ENCODE results near the gene SHROOM1. TPM values are rescaled to one million over a fixed set of nuclear protein-coding genes. Genes with fewer than 3 reads are reported as not detected.

The SHROOM1 gene
- total RNA-seq, 2 experiments from 2014 or later = 0.60 to 2.4 TPM

DNA sequence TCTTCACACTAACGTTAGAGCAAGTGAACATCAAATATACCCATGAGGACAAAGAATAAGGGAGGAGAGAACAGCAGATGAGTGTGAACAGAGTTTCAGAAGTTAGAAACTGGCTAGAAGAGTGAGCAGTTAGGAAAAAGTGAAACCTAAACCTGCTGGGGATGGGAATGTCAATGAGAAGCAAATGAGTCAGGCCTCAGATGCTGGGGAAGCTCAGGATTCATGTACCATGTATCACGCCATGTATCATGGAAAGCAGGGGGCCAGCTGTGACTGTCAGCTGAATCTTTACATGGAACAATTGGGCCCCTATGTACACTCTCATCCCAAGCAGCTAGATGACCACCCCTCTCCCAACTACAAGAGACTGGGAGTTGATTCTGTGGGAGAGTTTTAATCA, 19.6 kb upstream of the SHROOM1 start:
- ChIA-PET POLR2A (interaction anchor here (1.2 kb wide), 1 partner anchor 10 kb away, joined by 3 read pairs; no protein-coding TSS in a partner anchor), CTCF (ENCODE audit: unreplicated experiment) (no interaction called here)
- H3K4me1 ChIP-seq (ENCODE audit: insufficient read depth, low read length, poor library complexity, severe bottlenecking) = no peaks in the 10 kb centered on the region
- no peak overlapping the region for H2AFZ ChIP-seq (ENCODE audit: low read length)
- BruUV-seq (replicated peaks) = no TSS peak
- no peaks in the 10 kb centered on the region for H3K9me3 ChIP-seq (ENCODE audit: low read length)
- no peak overlapping the region for H3K4me3 ChIP-seq (ENCODE audit: low read depth, low read length, poor library complexity, severe bottlenecking)
- TF ChIP-seq, protein P1, sequence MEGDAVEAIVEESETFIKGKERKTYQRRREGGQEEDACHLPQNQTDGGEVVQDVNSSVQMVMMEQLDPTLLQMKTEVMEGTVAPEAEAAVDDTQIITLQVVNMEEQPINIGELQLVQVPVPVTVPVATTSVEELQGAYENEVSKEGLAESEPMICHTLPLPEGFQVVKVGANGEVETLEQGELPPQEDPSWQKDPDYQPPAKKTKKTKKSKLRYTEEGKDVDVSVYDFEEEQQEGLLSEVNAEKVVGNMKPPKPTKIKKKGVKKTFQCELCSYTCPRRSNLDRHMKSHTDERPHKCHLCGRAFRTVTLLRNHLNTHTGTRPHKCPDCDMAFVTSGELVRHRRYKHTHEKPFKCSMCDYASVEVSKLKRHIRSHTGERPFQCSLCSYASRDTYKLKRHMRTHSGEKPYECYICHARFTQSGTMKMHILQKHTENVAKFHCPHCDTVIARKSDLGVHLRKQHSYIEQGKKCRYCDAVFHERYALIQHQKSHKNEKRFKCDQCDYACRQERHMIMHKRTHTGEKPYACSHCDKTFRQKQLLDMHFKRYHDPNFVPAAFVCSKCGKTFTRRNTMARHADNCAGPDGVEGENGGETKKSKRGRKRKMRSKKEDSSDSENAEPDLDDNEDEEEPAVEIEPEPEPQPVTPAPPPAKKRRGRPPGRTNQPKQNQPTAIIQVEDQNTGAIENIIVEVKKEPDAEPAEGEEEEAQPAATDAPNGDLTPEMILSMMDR (conservative IDR thresholded peaks at IDR 0.05; ENCODE audit: low read length) = no peak
- TF ChIP-seq EZH2phosphoT487 (IDR thresholded peaks at IDR 0.05; ENCODE audit: borderline replicate concordance, low read depth, low read length) = no peak
- intact Hi-C loops (cut with micrococcal nuclease; ENCODE audit: unreplicated experiment) = no loop called here
- H3K4me2 ChIP-seq (ENCODE audit: low read length) = no peak overlapping the region
- no peaks in the 10 kb centered on the region for H4K20me1 ChIP-seq (ENCODE audit: insufficient read depth, low read length)
- H3K36me3 ChIP-seq (ENCODE audit: insufficient read depth, low read length) = no peaks in the 10 kb centered on the region
- H3K79me2 ChIP-seq (ENCODE audit: insufficient read depth, low read depth, low read length) = no peaks in the 10 kb centered on the region
- no peak for DNase-seq (ENCODE audit: low spot score)
- no peak overlapping the region for H3K27ac ChIP-seq (ENCODE audit: low read depth, low read length, poor library complexity, severe bottlenecking)
- H3K9me2 ChIP-seq (ENCODE audit: insufficient read depth, low read length) = no peaks in the 10 kb centered on the region

DNA sequence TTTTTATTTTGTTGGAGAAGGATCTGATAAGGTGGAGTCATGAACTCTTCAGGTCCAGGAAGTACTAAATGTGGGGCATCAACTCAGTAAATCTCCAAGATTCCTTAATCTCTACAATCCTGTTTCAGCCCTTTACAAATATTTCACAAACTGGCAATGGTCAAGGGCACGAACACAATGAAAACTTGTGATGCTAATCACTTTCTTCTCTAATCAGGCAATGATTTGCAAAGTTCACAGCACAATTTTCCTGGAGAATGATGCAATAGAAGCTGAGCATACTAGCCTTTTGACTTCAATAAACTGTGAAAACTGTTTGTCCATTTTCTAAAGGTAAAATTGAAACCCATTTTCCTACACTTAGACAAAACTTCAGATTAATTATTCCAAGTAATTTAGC, 18.9 kb upstream of the SHROOM1 start:
- no TSS peak for BruUV-seq (replicated peaks)
- H3K4me3 ChIP-seq (ENCODE audit: low read depth, low read length, poor library complexity, severe bottlenecking) = no peak overlapping the region
- H3K9me3 ChIP-seq (ENCODE audit: low read length) = no peaks in the 10 kb centered on the region
- ChIA-PET POLR2A (interaction anchor here (0.8 to 1.1 kb wide), 4 partner anchors 9 to 50 kb away, joined by 3 to 5 read pairs (median 4); no protein-coding TSS in a partner anchor), CTCF (ENCODE audit: unreplicated experiment) (no interaction called here)
- H3K4me1 ChIP-seq (ENCODE audit: insufficient read depth, low read length, poor library complexity, severe bottlenecking) = no peaks in the 10 kb centered on the region
- no peak overlapping the region for H3K27ac ChIP-seq (ENCODE audit: low read depth, low read length, poor library complexity, severe bottlenecking)
- no peaks in the 10 kb centered on the region for H4K20me1 ChIP-seq (ENCODE audit: insufficient read depth, low read length)
- TF ChIP-seq, protein P1 (conservative IDR thresholded peaks at IDR 0.05; ENCODE audit: low read length) = no peak
- TF ChIP-seq EZH2phosphoT487 (IDR thresholded peaks at IDR 0.05; ENCODE audit: borderline replicate concordance, low read depth, low read length) = no peak
- intact Hi-C loops (cut with micrococcal nuclease; ENCODE audit: unreplicated experiment) = no loop called here
- DNase-seq (ENCODE audit: low spot score) = no peak
- H3K4me2 ChIP-seq (ENCODE audit: low read length) = no peak overlapping the region
- H3K36me3 ChIP-seq (ENCODE audit: insufficient read depth, low read length) = no peaks in the 10 kb centered on the region
- no peaks in the 10 kb centered on the region for H3K79me2 ChIP-seq (ENCODE audit: insufficient read depth, low read depth, low read length)
- no peaks in the 10 kb centered on the region for H3K9me2 ChIP-seq (ENCODE audit: insufficient read depth, low read length)
- no peak overlapping the region for H2AFZ ChIP-seq (ENCODE audit: low read length)

DNA sequence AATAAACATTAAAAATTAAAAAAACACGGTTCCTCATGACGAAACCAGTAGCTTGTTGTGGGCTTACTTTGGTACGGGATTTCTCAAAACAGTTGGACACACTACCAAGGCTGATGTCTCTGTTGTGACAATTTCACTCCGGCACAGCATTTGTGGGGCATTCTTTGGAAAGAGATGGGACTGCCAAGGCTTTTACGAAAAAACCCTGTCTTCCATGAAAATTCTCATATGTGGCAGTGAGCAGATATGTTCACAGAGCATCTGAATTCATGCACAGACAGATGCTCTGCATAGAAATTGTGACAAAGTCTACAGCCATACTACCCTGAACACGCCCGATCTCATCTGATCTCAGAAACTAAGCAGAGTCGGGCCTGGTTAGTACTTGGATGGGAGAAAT, 17.8 kb upstream of the SHROOM1 start:
- CTCF ChIA-PET (ENCODE audit: unreplicated experiment) = no interaction called here
- no TSS peak for BruUV-seq (replicated peaks)
- no peak overlapping the region for H2AFZ ChIP-seq (ENCODE audit: low read length)

More for the DNA sequence above, 17.8 kb upstream of the SHROOM1 start:
- H4K20me1 ChIP-seq (ENCODE audit: insufficient read depth, low read length) = no peaks in the 10 kb centered on the region
- no peaks in the 10 kb centered on the region for H3K9me2 ChIP-seq (ENCODE audit: insufficient read depth, low read length)
- POLR2A ChIA-PET = interaction anchor here (0.6 to 0.9 kb wide), 3 partner anchors 14 to 120 kb away, joined by 4 to 6 read pairs (median 4); no protein-coding TSS in a partner anchor
- no peak overlapping the region for H3K27ac ChIP-seq (ENCODE audit: low read depth, low read length, poor library complexity, severe bottlenecking)
- TF ChIP-seq EZH2phosphoT487 (IDR thresholded peaks at IDR 0.05; ENCODE audit: borderline replicate concordance, low read depth, low read length) = no peak
- TF ChIP-seq, protein P1 (conservative IDR thresholded peaks at IDR 0.05; ENCODE audit: low read length) = no peak
- H3K9me3 ChIP-seq (ENCODE audit: low read length) = no peaks in the 10 kb centered on the region
- H3K4me3 ChIP-seq (ENCODE audit: low read depth, low read length, poor library complexity, severe bottlenecking) = no peak overlapping the region
- no peaks in the 10 kb centered on the region for H3K36me3 ChIP-seq (ENCODE audit: insufficient read depth, low read length)
- no peaks in the 10 kb centered on the region for H3K4me1 ChIP-seq (ENCODE audit: insufficient read depth, low read length, poor library complexity, severe bottlenecking)
- H3K4me2 ChIP-seq (ENCODE audit: low read length) = no peak overlapping the region
- no peaks in the 10 kb centered on the region for H3K79me2 ChIP-seq (ENCODE audit: insufficient read depth, low read depth, low read length)
- intact Hi-C loops (cut with micrococcal nuclease; ENCODE audit: unreplicated experiment) = no loop called here
- no peak for DNase-seq (ENCODE audit: low spot score)
